ENCODE data around the gene FLII.

- no peak for TF ChIP-seq GATA2 (IDR thresholded peaks at IDR 0.05; ENCODE audit: low read depth, low read length)
- no peak for TF ChIP-seq GATA3 (IDR thresholded peaks at IDR 0.05; ENCODE audit: low read depth, low read length)
Measured at GRCh38 chr17:18251204-18251603, 7.3 kb downstream of the FLII start.
